GM12892 (cell line): ENCODE data around the gene CXCL12.

Experiments
- POLR2A ChIP-seq: IDR thresholded peaks from 2 replicates; pipeline ENCODE4 v1.6.1; 2011; ENCODE audit warnings: low read depth, low read length, control low read depth
- POLR2AphosphoS5 ChIP-seq: IDR thresholded peaks from 2 replicates; pipeline ENCODE4 v1.6.1; 2011; ENCODE audit warnings: low read depth, low read length, control low read depth

DNA sequence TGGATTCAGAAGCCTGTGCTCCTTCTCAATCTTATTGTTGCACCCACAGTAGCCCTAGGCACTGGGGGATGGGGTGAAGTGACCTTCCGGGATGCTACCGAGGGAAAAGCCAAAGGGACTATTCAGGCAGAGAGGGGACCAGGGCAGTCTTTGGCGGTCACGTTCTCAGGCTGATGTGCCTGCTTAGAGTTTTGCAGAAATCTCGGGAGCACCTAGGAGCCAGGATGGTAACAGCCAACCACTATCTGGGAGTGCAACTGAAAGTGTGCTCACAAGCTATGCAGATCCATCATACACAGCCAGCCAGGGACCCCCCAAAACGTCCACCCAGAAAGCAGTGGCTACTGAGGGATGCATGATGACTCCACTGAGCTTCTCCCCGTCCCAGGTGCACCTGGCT lies 52.4 kb downstream of the CXCL12 start:
- TF ChIP-seq POLR2AphosphoS5 (no peak), POLR2A (no peak)
